A673 (cell line): ENCODE results near the gene EXOC3.

Experiments
- EZH2 ChIP-seq: fragments of 200-600 bp; sonication (generic); IDR thresholded peaks from 2 replicates; pipeline ENCODE4 v1.6.1; 2017; ENCODE audit warnings: borderline replicate concordance, low read depth, mild to moderate bottlenecking, mixed read lengths, antibody characterized with exemption, low read length; ENCODE audit not compliant: poor library complexity, severe bottlenecking
- TF ChIP-seq, protein P1 (sequence below): fragments of 300-800, 200-600 bp; sonication (generic); conservative IDR thresholded peaks from 2 replicates; pipeline ENCODE4 v1.5.1; 2017; ENCODE audit warnings: low read depth, mild to moderate bottlenecking, antibody characterized with exemption, low read length, moderate library complexity, mixed read lengths

DNA sequence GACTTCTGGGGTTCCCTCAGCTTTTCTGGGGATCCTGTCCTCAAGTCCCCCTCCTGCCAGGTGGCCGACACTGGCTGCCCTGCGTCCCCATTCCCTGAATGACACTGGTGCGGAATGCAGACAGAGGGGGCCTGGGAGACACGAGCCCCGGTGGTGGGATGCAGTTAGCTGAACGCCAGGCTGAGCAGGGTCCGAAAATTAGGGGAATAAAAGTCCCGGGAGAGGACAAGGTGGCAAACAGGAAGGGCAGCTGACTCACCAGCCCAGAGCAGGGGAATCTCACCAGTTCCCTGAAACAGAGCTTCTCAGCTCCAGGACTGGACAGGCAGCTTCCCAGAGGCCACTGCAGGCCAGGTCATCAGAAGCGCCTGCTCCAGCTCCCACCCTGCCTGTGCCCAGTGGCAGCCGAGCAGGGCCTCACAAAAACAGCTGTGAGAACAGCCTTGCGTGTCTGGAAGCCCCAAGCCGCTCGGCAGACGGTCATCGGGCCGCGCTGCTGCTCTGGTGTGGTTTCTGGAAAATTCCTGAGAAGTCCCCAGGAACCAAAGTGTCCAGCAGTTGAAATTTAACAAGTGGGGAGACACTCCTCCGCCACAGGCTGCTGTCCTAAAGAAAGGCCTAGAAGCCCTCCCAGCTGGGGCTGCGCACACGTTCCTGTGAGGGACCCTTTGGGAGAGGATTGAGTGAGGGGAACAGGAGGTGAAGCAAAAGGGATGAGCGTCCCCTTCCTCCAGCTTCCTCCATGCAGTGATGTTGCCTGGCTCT, 47.6 kb upstream of the EXOC3 start:
- TF ChIP-seq, protein P1, sequence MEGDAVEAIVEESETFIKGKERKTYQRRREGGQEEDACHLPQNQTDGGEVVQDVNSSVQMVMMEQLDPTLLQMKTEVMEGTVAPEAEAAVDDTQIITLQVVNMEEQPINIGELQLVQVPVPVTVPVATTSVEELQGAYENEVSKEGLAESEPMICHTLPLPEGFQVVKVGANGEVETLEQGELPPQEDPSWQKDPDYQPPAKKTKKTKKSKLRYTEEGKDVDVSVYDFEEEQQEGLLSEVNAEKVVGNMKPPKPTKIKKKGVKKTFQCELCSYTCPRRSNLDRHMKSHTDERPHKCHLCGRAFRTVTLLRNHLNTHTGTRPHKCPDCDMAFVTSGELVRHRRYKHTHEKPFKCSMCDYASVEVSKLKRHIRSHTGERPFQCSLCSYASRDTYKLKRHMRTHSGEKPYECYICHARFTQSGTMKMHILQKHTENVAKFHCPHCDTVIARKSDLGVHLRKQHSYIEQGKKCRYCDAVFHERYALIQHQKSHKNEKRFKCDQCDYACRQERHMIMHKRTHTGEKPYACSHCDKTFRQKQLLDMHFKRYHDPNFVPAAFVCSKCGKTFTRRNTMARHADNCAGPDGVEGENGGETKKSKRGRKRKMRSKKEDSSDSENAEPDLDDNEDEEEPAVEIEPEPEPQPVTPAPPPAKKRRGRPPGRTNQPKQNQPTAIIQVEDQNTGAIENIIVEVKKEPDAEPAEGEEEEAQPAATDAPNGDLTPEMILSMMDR: no peak
- TF ChIP-seq EZH2: no peak
